GM12873 (cell line): ENCODE results near the gene SMIM13.

Experiments used
- TF ChIP-seq, protein P1 (sequence below): IDR thresholded peaks from 2 replicates; pipeline ENCODE4 v1.5.1; 2012; ENCODE audit warnings: low read depth, mild to moderate bottlenecking, moderate library complexity, low read length, control low read depth; ENCODE audit not compliant: insufficient read depth; ENCODE audit errors: missing control alignments

Gene SMIM13

GRCh38 chr6:11128608-11129007, 35.0 kb downstream of the SMIM13 start:
- TF ChIP-seq, protein P1, sequence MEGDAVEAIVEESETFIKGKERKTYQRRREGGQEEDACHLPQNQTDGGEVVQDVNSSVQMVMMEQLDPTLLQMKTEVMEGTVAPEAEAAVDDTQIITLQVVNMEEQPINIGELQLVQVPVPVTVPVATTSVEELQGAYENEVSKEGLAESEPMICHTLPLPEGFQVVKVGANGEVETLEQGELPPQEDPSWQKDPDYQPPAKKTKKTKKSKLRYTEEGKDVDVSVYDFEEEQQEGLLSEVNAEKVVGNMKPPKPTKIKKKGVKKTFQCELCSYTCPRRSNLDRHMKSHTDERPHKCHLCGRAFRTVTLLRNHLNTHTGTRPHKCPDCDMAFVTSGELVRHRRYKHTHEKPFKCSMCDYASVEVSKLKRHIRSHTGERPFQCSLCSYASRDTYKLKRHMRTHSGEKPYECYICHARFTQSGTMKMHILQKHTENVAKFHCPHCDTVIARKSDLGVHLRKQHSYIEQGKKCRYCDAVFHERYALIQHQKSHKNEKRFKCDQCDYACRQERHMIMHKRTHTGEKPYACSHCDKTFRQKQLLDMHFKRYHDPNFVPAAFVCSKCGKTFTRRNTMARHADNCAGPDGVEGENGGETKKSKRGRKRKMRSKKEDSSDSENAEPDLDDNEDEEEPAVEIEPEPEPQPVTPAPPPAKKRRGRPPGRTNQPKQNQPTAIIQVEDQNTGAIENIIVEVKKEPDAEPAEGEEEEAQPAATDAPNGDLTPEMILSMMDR: no peak

DNA sequence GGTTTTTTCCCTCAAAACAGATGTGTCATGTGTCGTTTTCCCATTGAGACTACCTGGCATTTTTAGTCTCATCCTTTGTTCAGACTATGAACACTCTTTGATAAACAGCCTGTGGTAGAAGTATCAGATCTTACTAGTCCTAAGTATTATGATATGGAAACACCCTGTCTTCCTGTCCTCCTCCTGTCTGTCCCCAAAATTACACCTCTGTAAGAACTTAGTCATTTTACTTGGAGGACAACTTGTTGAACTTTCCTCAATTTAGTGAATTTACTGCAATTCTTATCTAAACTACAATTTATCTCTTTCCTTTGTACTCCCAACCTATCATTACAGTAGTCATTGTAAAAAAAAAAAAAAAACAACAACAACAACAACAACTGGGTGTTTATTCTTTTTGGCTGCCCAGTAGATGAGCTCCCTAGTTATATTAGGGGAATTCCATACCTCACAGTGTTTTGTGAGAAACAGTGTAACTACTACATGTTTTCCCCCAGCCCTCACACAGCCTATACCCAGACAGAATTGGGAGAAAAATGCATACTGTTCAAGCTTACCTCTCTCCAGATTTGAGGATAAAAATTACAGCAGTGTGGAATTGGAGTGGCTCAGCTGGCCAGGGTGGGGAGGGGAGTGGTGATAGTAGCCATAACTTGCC, 36.4 kb downstream of the SMIM13 start:
- TF ChIP-seq, protein P1: no peak

DNA sequence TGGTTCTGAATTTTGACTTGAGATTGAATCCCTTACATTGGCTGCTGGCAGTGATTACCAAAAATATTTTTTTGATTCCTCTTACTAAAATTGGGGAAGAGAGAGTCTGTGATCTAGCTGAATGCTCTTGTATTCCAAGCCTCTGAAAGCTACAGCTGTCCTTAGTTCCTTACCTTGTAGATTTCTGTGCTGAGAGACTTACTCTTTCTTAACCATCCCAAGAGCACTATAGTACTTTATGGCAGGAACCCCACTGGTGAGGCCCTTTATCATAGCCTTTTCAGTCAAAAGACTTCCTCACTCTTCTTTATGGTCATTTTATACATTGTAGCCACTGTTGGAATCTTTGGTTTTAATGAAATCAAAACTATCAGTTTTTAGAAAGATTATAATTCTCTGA, 37.0 kb downstream of the SMIM13 start:
- TF ChIP-seq, protein P1: no peak

- TF ChIP-seq, protein P1: no peak
Measured at GRCh38 chr6:11132194-11132888, 38.7 kb downstream of the SMIM13 start.

- TF ChIP-seq, protein P1: no peak
Measured at GRCh38 chr6:11133281-11133680, 39.6 kb downstream of the SMIM13 start.

DNA sequence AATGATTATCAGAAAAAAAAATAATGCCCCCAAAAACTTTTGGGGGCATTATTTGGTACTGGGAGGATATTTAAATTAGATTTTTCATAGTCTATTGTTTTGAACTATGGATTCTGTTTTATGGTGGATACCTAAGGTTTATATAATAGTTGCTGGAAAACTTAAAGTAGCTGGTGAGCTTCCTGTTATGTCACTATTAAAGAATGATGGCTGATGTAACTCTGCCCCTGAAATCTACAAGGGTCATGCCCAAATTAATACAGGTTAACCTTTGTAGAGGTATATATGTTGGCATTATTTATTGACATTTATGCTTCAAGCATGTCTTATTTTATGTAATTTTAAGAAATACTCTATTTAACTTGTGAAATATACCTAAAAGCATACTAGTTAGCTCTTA, 43.2 kb downstream of the SMIM13 start:
- TF ChIP-seq, protein P1: no peak

GRCh38 chr6:11139051-11139960, 45.7 kb downstream of the SMIM13 start:
- TF ChIP-seq, protein P1: no peak
